ENCODE data around the gene BATF.

BATF gene

GRCh38 chr14:75533791-75534555 lies 11.7 kb downstream of the BATF start:
- H3K4me1 ChIP-seq (ENCODE audit: control insufficient read depth, insufficient read depth, low read length, poor library complexity, severe bottlenecking) = peaks cover 5% of the 10 kb centered on the region
- no peak overlapping the region for H3K4me3 ChIP-seq (ENCODE audit: extremely low read depth, insufficient read depth, low read length, poor library complexity, severe bottlenecking)
- H3K27ac ChIP-seq (ENCODE audit: low read depth, low read length, severe bottlenecking) = no peak overlapping the region
- no peaks in the 10 kb centered on the region for H3K9me3 ChIP-seq (ENCODE audit: control insufficient read depth, low read length)
- H3K36me3 ChIP-seq (ENCODE audit: control insufficient read depth, insufficient read depth, low read length) = no peaks in the 10 kb centered on the region
- 89% methylated on average over 5 of the region's 5 CpGs; no CpG with 5 or more reads in 1 of the 2 experiments for WGBS, 2 experiments (ENCODE audit: insufficient coverage in 2 of 2)

GRCh38 chr14:75535164-75535898 lies 13.1 kb downstream of the BATF start:
- Histone ChIP-seq H3K27ac (ENCODE audit: low read depth, low read length, severe bottlenecking) (no peak overlapping the region), H3K36me3 (ENCODE audit: control insufficient read depth, insufficient read depth, low read length) (no peaks in the 10 kb centered on the region), H3K4me3 (ENCODE audit: extremely low read depth, insufficient read depth, low read length, poor library complexity, severe bottlenecking) (no peak overlapping the region), H3K4me1 (ENCODE audit: control insufficient read depth, insufficient read depth, low read length, poor library complexity, severe bottlenecking) (peaks cover 5% of the 10 kb centered on the region), H3K9me3 (ENCODE audit: control insufficient read depth, low read length) (no peaks in the 10 kb centered on the region)
- 74 to 83% methylated on average over 1 to 3 of the region's 5 CpGs for WGBS, 2 experiments (ENCODE audit: insufficient coverage in 2 of 2)

GRCh38 chr14:75537071-75537470 lies 14.8 kb downstream of the BATF start:
- Histone ChIP-seq H3K4me3 (ENCODE audit: extremely low read depth, insufficient read depth, low read length, poor library complexity, severe bottlenecking) (no peak overlapping the region), H3K4me1 (ENCODE audit: control insufficient read depth, insufficient read depth, low read length, poor library complexity, severe bottlenecking) (peaks cover 5% of the 10 kb centered on the region), H3K9me3 (ENCODE audit: control insufficient read depth, low read length) (no peaks in the 10 kb centered on the region), H3K27ac (ENCODE audit: low read depth, low read length, severe bottlenecking) (no peak overlapping the region), H3K36me3 (ENCODE audit: control insufficient read depth, insufficient read depth, low read length) (no peaks in the 10 kb centered on the region)
- 94 to 96% methylated on average over 4 of the region's 4 CpGs for WGBS, 2 experiments (ENCODE audit: insufficient coverage in 2 of 2)

- H3K4me1 ChIP-seq (ENCODE audit: control insufficient read depth, insufficient read depth, low read length, poor library complexity, severe bottlenecking) = peaks cover 5% of the 10 kb centered on the region
- 86 to 90% methylated on average over 1 of the region's 5 CpGs for WGBS, 2 experiments (ENCODE audit: insufficient coverage in 2 of 2)
- no peak overlapping the region for H3K4me3 ChIP-seq (ENCODE audit: extremely low read depth, insufficient read depth, low read length, poor library complexity, severe bottlenecking)
- H3K9me3 ChIP-seq (ENCODE audit: control insufficient read depth, low read length) = no peaks in the 10 kb centered on the region
- no peak overlapping the region for H3K27ac ChIP-seq (ENCODE audit: low read depth, low read length, severe bottlenecking)
- H3K36me3 ChIP-seq (ENCODE audit: control insufficient read depth, insufficient read depth, low read length) = no peaks in the 10 kb centered on the region
Observed at GRCh38 chr14:75539162-75539560, 16.9 kb downstream of the BATF start.

GRCh38 chr14:75539561-75540478 lies 17.6 kb downstream of the BATF start:
- Histone ChIP-seq H3K27ac (ENCODE audit: low read depth, low read length, severe bottlenecking) (no peak overlapping the region), H3K36me3 (ENCODE audit: control insufficient read depth, insufficient read depth, low read length) (no peaks in the 10 kb centered on the region), H3K4me3 (ENCODE audit: extremely low read depth, insufficient read depth, low read length, poor library complexity, severe bottlenecking) (no peak overlapping the region), H3K9me3 (ENCODE audit: control insufficient read depth, low read length) (no peaks in the 10 kb centered on the region), H3K4me1 (ENCODE audit: control insufficient read depth, insufficient read depth, low read length, poor library complexity, severe bottlenecking) (peaks cover 5% of the 10 kb centered on the region)
- WGBS, 2 experiments (ENCODE audit: insufficient coverage in 2 of 2) = 85 to 89% methylated on average over 11 to 13 of the region's 17 CpGs

GRCh38 chr14:75540479-75540851 lies 18.2 kb downstream of the BATF start:
- Histone ChIP-seq H3K27ac (ENCODE audit: low read depth, low read length, severe bottlenecking) (no peak overlapping the region), H3K4me1 (ENCODE audit: control insufficient read depth, insufficient read depth, low read length, poor library complexity, severe bottlenecking) (peaks cover 5% of the 10 kb centered on the region), H3K4me3 (ENCODE audit: extremely low read depth, insufficient read depth, low read length, poor library complexity, severe bottlenecking) (no peak overlapping the region), H3K9me3 (ENCODE audit: control insufficient read depth, low read length) (no peaks in the 10 kb centered on the region), H3K36me3 (ENCODE audit: control insufficient read depth, insufficient read depth, low read length) (no peaks in the 10 kb centered on the region)
- 90 to 91% methylated on average over 5 of the region's 7 CpGs for WGBS, 2 experiments (ENCODE audit: insufficient coverage in 2 of 2)

- H3K36me3 ChIP-seq (ENCODE audit: control insufficient read depth, insufficient read depth, low read length) = no peaks in the 10 kb centered on the region
- no peak overlapping the region for H3K4me3 ChIP-seq (ENCODE audit: extremely low read depth, insufficient read depth, low read length, poor library complexity, severe bottlenecking)
- no peaks in the 10 kb centered on the region for H3K4me1 ChIP-seq (ENCODE audit: control insufficient read depth, insufficient read depth, low read length, poor library complexity, severe bottlenecking)
- H3K9me3 ChIP-seq (ENCODE audit: control insufficient read depth, low read length) = no peaks in the 10 kb centered on the region
- H3K27ac ChIP-seq (ENCODE audit: low read depth, low read length, severe bottlenecking) = no peak overlapping the region
- WGBS, 2 experiments (ENCODE audit: insufficient coverage in 2 of 2) = 59 to 67% methylated on average over 9 to 10 of the region's 10 CpGs
Observed at GRCh38 chr14:75542588-75543091, 20.4 kb downstream of the BATF start.

GRCh38 chr14:75543253-75543652 lies 21.0 kb downstream of the BATF start:
- H3K9me3 ChIP-seq (ENCODE audit: control insufficient read depth, low read length) = no peaks in the 10 kb centered on the region
- WGBS, 2 experiments (ENCODE audit: insufficient coverage in 2 of 2) = 97 to 100% methylated on average over 2 of the region's 4 CpGs
- no peaks in the 10 kb centered on the region for H3K4me1 ChIP-seq (ENCODE audit: control insufficient read depth, insufficient read depth, low read length, poor library complexity, severe bottlenecking)
- H3K4me3 ChIP-seq (ENCODE audit: extremely low read depth, insufficient read depth, low read length, poor library complexity, severe bottlenecking) = no peak overlapping the region
- H3K36me3 ChIP-seq (ENCODE audit: control insufficient read depth, insufficient read depth, low read length) = no peaks in the 10 kb centered on the region
- H3K27ac ChIP-seq (ENCODE audit: low read depth, low read length, severe bottlenecking) = no peak overlapping the region

GRCh38 chr14:75543786-75544185 lies 21.5 kb downstream of the BATF start:
- Histone ChIP-seq H3K9me3 (ENCODE audit: control insufficient read depth, low read length) (no peaks in the 10 kb centered on the region), H3K27ac (ENCODE audit: low read depth, low read length, severe bottlenecking) (no peak overlapping the region), H3K4me1 (ENCODE audit: control insufficient read depth, insufficient read depth, low read length, poor library complexity, severe bottlenecking) (no peaks in the 10 kb centered on the region), H3K4me3 (ENCODE audit: extremely low read depth, insufficient read depth, low read length, poor library complexity, severe bottlenecking) (no peak overlapping the region), H3K36me3 (ENCODE audit: control insufficient read depth, insufficient read depth, low read length) (no peaks in the 10 kb centered on the region)
- WGBS, 2 experiments (ENCODE audit: insufficient coverage in 2 of 2) = 81 to 100% methylated on average over 2 of the region's 2 CpGs

- WGBS, 2 experiments (ENCODE audit: insufficient coverage in 2 of 2) = 93 to 96% methylated on average over 11 to 12 of the region's 13 CpGs
- no peaks in the 10 kb centered on the region for H3K4me1 ChIP-seq (ENCODE audit: control insufficient read depth, insufficient read depth, low read length, poor library complexity, severe bottlenecking)
- no peaks in the 10 kb centered on the region for H3K36me3 ChIP-seq (ENCODE audit: control insufficient read depth, insufficient read depth, low read length)
- no peak overlapping the region for H3K27ac ChIP-seq (ENCODE audit: low read depth, low read length, severe bottlenecking)
- no peak overlapping the region for H3K4me3 ChIP-seq (ENCODE audit: extremely low read depth, insufficient read depth, low read length, poor library complexity, severe bottlenecking)
- H3K9me3 ChIP-seq (ENCODE audit: control insufficient read depth, low read length) = no peaks in the 10 kb centered on the region
Observed at GRCh38 chr14:75545907-75546306, 23.6 kb downstream of the BATF start.

Measured in mesodermal cell (in vitro differentiated cells).